GM21576 (cell line): ENCODE measurements around the gene CETN1.

Source experiments
- ATAC-seq: cut with Tn5 transposase; IDR thresholded peaks from one replicate; pipeline ENCODE4 v1.9.1; 2021; ENCODE audit warnings: mild to moderate bottlenecking, moderate library complexity; ENCODE audit not compliant: unreplicated experiment

Gene CETN1

GRCh38 chr18:621291-622043 is 41.3 kb downstream of the CETN1 start:
- no peak for ATAC-seq

DNA sequence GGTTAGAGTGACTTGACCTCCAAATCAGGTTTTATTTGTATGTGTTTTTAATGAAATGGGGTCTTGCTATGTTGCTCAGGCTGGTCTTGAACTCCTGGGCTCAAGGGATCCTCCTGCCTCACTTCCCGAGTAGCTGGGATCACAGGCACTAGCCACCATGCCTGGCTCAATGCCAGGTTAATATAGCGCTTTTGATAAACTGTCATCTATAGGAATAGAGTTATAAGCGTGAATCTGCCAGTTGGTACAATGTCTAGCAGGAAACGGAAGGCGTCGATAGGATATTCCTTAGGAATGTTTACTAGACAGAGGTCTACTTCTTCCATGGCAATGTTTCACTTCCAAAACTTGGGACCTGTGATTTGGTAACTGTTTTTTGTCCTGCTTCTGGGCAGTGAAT is 42.1 kb downstream of the CETN1 start:
- ATAC-seq: no peak

DNA sequence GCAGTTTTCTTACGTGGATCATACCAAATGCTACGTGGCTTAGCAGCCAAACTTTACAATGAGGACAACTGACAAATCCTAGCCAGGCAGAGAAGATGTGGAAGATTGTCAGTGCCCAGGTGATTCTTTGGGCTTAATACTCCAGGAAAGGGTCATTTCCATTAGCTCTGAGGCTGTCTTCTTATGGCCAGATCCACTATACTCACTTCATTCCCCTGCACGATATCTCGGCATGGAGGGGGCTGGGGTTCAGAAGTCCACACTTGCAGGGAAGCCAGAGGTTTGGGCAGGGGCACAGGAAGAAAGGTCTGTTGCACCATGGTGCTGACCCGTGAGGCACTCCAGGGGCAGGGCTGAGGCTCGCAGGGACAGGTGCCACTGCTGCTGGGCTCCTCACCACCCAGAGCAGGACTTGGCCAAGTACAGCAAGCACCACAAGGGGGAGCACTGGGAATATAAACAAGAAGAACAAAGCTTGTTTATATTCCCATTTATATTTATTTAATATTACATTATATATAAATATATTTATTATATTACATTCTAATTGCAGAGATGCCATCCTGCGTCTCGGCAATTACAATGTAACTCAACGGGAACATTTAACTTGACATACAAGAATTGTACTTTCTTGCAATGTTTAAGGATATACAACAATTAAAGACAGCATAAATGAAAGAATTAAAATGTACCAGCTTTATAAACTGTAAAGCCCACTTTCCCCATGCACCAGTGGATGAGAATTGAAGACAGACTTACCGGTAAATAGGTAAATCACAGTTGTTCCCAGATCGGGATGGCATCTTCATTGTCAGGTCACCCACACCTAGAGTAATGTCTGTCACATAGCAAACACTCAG is 43.8 kb downstream of the CETN1 start:
- no peak for ATAC-seq

DNA sequence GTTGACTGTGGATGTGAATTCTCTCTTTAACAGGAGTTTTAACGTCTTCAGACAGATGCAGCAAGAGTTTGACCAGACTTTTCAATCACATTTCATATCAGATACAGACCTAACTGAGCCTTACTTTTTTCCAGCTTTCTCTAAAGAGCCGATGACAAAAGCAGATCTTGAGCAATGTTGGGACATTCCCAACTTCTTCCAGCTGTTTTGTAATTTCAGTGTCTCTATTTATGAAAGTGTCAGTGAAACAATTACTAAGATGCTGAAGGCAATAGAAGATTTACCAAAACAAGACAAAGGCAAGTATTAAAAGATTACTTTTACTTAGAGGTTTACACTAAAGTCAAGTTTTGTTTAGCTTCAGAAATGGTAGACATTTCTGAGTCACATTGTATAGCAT is 47.1 kb downstream of the CETN1 start:
- no peak for ATAC-seq

DNA sequence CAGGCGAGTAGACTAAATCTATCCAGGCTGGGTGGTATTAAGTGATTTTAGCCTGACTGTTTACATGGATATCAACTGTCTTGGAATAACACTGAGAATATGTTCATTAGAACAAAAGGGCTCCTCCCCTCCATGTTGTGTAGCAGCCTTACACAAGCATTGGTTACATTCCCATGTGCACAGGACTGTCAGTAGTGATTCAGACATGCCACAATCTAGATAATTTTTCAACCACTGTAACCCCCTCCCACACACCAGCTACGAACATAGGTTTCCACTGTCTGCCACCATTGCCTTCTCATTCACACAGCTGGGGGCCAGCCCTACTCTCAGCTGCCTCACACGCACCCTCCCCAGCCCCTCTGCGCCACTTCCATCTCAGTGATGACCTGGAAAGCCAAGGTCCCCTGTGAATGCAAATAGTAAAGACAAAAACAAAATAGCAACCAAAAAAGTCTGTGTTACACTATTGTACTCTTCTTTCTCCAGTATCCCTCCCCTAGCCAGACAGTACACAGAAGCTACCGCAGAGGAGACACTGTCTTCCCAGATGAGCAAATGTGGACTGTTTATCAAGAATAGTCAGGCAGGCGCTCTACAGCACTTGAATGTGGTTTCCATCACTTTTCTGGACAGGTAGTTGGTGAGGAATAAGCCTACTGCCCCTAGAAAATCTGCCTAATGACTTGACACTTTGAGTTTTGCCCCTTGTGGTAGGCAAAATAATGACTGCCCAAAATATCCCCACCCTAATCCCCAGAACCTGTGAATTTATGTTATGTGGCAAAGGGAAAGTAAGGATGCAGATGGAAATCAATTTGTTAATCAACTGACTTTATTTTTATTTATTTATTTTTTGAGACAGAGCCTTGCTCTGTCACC is 49.3 kb downstream of the CETN1 start:
- no peak for ATAC-seq

DNA sequence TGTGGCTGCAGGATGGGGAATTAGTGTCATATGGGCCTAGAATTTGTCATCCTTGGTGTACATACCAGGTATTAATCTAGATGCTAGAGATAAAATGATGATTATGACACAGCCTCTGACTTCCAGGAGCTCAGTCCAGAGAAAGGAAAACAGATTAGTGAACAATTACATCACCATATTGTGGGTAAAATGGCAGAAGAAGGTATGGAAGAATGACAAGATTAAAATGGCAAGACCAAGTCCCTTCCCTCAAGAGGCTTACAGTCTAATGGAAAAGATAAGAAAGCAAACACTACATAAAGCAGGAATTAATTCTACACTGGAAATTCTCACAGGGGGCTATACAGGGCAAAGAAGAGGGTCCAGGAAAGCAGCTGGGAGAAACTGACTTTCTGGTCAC is 51.4 kb downstream of the CETN1 start:
- no peak for ATAC-seq
